ENCODE measurements around the gene LGMN.
A peak's percentile ranks its signal among the peaks of the same experiment; 100 is the strongest.
"Not testable (repeated sequence)": the region's sequence is repeated elsewhere in the genome, so short reads cannot be mapped to it uniquely, and the experiment has no call there.

The LGMN gene

DNA sequence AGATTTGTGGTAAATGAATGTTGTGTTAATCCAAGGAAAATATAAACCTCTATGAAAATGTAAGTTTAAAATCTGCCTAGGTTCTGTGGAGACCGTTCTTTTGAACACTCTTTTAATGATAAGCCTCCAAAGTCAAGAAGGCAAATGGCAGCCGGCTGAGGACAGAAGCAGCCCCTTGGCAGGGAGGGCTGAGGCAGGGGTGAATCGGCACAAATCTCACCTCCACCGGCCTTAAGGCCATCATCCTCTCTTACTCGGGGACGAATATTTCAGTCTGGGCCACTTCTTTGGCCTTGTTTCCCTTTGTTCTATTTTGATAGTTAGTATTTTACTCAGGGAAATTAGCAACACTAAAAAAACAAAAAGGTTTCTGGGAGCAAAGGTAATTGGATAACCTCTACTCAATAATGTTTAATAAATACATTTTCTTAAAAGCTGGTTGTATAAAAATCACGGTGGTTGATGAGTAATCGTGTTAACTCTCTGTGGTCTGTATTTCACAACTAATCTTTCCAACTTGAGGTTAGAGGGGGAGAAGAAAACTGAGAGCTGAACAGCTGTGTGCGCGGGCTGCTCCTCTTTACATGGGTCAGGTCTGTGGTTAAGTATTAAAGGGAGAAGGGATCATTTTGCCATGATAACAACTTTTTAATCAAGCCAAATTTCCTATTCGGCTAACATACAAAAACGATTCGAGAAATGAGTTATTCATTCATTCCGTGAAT is 18.6 kb downstream of the LGMN start:
- DNase-seq (ENCODE audit: low read depth, low spot score), result no peak
- H3K27ac ChIP-seq, result no peak overlapping the region

DNA sequence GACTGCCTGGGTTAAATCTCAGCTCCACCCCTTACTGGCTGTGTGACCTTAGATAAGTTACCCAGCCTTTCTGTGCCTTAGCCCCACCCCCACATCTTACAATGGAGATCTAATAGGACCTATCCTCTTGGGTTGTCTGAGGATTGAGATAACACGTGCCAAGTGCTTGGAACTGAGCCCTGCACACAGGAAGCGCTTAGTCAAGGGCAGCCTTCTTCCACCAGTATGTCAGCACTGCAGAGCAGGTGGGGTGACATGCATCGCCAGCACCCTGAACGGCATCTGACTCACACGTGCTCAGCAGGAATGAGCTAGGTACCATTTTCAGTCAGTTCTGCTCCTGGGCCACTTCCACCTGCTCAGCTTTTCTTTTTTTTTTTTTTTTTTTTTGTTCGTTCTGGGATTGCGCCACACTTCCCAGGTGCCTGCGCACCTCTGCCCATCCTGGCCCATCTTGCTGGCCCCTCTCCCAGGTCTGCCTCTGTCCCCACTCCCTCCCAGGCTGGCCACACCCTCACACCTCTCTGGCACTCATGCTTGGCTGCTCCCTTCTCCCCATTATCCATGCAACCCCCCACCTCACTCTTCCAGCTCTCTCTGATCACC is 19.6 kb downstream of the LGMN start:
- DNase-seq (ENCODE audit: low read depth, low spot score), result peak; percentile 60
- no peak overlapping the region for H3K27ac ChIP-seq

DNA sequence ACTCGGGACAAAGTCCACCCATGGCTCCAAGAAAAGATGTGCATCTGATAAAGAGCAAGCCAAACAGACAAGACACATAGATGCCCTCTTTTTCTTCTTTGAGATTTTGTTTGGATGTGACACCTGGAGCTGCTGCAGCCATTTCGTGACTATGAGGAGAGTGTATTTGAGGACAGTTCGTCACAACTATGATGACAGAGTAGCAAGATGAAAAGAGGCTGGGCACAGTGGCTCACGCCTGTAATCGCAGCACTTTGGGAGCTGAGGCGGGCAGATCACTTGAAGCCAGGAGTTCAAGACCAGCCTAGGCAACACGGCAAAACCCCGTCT is 21.5 kb downstream of the LGMN start:
- no peak for DNase-seq (ENCODE audit: low read depth, low spot score)
- H3K27ac ChIP-seq, result peak overlapping the region; percentile 62

DNA sequence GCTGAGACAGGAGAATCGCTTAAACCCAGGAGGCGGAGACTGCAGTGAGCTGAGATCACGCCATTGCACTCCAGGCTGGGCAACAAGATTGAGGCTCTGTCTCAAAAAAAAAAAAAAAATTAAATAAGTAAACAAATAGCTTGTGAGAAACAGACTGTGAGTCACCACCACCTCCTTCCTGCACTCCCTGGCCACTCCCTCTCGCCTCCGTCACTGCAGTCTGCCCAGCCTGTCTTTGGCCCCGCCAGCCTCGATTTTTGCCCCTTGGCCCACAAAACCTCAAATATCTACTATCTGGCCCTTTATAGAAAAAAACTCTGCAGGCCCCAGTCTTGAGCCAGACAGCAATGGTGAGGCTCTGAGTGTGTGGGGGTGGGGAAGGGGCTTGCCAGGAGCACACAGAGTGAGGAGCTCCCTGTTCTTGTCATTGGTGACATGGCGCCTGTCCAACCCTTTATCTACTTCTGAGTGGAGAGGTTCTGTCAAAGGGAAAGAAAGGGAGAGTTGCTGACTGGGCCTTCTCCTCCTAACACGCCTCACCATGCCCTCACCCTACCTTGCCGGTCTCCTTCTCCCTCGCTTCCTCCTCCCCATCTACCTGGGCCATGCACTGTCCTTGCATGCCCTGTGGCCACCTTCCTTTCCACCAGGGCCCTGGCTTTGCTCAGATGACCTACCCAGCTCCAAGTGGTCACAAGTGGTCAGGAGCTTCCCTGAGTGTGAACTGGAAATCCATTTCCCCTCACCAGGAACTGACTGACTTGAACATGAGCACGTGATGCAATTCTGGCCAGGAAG is 22.1 kb downstream of the LGMN start:
- H3K27ac ChIP-seq, result peak overlapping the region; percentile 62
- peak; percentile 78 for DNase-seq (ENCODE audit: low read depth, low spot score)

DNA sequence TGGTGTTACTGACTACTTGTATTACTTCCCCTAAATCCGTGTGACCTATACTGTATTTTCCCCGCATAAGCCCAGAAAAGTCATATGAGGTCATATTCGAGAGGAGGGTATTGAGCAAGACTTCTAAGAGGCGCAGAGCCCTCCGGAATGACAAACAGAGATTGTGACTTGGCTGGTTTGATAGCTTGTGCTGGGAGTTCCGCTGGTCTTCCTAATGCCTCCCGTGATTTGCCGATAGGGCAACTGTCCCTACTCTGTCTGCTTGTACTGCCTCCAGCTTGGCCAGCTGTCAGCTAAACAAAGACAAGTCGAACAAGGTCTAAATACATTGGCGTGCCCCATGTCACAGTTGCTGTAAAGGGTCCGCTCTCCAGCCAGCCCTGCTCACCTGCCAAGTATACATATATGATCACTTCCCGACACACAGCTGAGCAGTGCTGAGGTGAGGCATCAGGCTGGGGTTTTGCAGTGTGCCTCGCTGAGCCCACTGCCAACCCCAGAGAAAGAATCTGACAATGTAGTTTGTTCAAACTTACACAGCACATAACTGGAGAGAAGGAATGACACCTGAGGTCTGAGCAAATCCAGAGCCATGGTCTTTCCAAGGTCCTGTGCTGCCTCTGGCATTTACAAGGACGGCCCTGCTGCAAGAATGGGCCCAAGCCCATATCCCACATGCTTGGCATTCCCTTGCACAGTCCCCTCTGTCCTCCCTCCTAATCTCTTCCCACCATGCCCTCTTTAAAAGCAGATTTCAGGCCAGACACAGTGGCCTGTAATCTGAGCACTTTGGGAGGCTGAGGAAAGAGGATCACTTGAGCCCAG is 23.7 kb downstream of the LGMN start:
- no peak for DNase-seq (ENCODE audit: low read depth, low spot score)
- H3K27ac ChIP-seq, result no peak overlapping the region

DNA sequence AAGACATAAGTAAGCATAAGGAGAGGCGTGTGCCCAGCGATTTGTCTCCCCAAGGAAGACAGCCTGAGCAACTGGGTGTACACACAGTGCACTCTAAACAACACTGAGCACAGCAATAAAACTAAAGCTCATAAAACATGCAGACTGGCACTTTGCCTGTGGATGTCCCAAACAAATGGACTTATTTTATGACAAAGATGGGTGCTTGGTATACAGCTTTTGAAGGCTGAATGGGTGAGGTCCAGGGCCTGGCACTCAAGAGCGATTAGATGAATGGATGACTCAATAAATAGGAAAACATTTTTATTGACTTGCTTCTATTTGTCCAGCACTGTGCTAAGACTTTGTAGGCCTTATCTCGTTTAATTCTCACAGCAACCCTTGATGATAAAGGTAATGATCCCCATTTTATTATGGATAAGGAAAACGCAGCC is 28.5 kb downstream of the LGMN start:
- peak overlapping the region; percentile 9 for H3K27ac ChIP-seq
- peak; percentile 33 for DNase-seq (ENCODE audit: low read depth, low spot score)

DNA sequence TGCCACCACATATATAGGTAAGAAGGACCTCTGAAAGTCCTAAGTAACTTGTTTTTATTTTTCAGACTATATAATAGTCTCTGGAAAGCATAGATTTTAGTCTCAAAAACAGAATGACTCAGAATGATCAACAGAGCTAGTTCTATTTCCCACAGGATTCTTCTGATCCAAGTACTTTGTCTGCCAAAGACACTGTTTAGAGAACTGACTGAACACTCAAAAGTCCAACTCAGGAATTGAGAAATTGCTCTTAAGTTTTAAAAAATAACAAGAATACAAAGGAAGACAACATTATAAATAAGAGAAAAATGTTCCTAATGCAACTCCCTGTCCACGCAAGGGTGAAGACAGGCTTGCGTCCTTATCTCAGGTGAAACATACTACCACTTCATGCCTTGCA is 29.0 kb downstream of the LGMN start:
- no peak for DNase-seq (ENCODE audit: low read depth, low spot score)

DNA sequence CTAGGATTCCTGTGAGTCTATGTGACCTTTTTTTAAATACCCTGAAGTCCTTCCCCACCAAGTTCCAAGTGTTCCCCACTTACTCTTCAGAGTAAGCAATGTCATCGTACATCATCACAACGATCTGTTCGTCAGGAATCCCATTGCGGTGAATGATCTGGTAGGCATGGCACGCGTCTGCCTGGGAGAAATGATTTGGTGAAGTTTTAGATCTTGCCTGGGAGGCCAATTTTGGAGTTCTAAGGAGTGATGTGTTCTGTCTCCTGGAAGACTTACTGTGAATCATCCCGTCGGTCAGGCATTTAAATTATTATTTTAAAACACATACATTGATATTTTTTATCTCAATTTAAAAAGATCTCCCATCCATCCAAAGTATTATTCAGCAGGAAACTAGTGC is 29.8 kb downstream of the LGMN start:
- DNase-seq (ENCODE audit: low read depth, low spot score), result no peak
- H3K27ac ChIP-seq, result no peak overlapping the region

More for the DNA sequence above, 29.0 kb downstream of the LGMN start:
- peak overlapping the region; percentile 9 for H3K27ac ChIP-seq

DNA sequence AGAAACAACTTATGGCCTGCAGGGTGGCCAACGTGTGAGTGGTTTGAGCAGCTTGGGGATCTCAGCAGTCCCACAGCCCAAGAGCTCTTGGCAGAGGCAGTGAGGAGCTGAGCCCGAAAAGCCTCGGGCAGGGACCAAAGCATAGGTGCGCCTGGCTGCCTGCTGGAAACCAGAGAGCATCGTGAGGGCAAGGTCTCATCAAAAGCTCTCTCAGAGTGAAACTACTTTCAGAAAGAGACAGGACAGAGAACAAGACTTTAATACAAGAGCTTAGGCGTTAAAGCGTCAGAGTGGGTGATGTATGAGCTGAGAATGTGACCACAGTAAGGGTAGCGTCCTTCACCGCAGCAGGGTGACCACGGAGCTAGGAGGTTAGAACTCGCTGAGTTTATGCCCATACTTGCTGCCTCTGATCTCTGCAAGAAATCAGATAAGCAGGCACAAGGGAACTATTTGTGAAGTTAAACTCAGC is 30.8 kb downstream of the LGMN start:
- no peak for DNase-seq (ENCODE audit: low read depth, low spot score)

DNA sequence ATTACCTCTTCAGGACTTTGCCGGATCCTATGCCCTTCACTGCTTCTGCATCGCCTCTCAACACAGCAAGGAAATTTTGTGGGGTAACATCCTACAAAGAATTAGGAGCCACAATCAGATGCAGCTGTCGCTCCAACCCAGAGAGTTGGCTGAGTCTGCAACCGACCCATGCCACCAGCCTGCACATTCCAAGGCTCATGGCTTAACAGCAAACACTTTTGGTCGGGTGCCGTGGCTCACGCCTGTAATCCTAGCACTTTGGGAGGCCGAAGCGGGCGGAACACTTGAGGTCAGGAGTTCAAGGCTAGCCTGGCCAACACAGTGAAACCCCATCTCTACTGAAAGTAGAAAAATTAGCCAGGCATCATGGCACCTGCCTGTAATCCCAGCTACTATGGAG is 32.3 kb downstream of the LGMN start:
- no peak overlapping the region for H3K27ac ChIP-seq
- DNase-seq (ENCODE audit: low read depth, low spot score), result no peak

More for the DNA sequence above, 30.8 kb downstream of the LGMN start:
- no peak overlapping the region for H3K27ac ChIP-seq

DNA sequence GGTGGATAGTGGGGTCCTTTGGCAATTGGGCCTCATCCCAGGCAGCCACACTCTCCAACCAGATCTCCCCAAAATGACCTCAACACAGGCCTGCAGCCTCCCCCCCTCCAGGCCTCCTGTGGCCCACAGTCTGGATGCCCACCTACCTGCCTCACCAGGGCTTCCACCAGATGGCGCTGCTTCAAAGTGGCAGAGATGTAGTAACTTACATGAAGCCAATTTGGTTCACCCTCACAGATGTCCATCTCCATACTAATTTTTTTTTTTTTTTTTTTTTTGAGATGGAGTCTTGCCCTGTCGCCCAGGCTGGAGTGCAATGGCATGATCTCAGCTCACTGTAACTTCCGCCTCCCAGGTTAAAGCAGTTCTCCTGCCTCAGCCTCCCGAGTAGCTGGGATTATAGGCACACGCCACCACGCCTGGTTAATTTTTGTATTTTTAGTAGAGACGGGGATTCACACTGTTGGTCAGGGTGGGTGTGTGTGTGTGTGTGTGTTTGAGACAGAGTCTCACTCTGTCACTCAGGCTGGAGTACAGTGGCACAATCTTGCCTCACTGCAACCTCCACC is 33.6 kb downstream of the LGMN start:
- not testable (repeated sequence) for H3K27ac ChIP-seq; DNase-seq (ENCODE audit: low read depth, low spot score)

DNA sequence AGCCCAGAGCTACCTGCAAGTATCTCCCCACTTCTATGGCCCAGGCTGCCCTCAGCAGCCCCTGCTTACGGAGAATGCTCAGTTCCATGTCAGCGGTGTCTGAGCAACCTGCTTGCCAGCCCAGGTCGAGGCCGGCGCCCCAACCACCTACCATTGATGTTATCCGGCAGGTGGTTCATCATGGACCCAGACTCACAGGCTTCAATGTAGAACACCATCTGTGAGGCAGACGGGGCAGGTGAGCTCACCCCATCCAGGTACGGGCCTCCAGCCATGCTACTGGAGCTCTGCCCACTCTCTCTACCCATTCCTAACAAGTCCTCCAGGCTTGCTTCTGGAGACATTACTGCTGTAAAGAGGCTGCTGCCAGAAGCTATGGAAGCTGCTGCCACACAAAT is 35.8 kb downstream of the LGMN start:
- DNase-seq (ENCODE audit: low read depth, low spot score), result no peak
- no peak overlapping the region for H3K27ac ChIP-seq

DNA sequence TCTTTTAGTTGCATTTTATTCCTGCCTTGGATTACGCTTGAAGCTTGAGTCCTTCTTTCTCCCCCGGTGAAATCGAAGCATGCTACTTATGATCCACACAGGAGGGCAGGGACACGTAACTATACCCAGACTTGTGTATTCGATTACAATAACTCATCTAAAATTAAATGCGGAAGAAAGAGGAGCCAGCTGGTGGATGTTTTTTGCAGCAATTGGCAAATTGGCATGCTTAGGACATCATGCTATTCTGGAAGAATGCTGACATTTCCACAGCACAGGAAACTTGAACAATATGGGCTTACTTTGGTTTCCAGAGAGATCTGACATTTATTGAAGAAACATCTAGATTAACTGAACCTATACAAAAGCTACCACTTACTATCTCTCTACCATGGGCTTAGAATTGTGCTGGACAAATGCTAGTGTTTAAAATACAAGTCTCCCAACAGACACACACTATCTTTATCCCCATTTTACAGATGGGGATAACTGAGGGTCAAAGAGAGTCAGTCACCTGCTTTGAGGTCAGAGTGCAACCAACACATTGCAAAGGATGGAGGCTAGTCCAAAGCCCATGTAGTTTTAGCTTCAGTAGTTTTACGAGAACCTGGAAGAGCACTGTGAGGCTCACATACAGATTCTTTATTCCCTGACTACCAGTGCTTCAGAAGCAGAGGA is 36.3 kb downstream of the LGMN start:
- H3K27ac ChIP-seq, result no peak overlapping the region
- no peak for DNase-seq (ENCODE audit: low read depth, low spot score)

DNA sequence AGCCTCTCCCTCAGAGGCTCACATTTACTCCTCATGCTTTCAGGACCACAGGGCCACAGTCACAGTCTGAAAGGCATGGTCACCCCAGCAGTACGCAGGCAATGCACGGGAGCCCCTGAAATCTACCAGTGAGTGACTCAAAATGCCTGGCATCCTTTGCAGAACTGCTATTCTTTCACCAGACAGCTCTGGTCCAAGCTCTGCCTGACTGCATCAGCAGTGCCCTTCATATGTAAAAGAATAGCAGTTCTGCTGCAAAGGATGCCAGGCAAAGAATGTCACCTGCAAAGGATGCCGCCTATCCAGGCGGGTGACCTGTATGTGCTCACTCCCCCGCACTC is 38.5 kb downstream of the LGMN start:
- no peak overlapping the region for H3K27ac ChIP-seq
- no peak for DNase-seq (ENCODE audit: low read depth, low spot score)

DNA sequence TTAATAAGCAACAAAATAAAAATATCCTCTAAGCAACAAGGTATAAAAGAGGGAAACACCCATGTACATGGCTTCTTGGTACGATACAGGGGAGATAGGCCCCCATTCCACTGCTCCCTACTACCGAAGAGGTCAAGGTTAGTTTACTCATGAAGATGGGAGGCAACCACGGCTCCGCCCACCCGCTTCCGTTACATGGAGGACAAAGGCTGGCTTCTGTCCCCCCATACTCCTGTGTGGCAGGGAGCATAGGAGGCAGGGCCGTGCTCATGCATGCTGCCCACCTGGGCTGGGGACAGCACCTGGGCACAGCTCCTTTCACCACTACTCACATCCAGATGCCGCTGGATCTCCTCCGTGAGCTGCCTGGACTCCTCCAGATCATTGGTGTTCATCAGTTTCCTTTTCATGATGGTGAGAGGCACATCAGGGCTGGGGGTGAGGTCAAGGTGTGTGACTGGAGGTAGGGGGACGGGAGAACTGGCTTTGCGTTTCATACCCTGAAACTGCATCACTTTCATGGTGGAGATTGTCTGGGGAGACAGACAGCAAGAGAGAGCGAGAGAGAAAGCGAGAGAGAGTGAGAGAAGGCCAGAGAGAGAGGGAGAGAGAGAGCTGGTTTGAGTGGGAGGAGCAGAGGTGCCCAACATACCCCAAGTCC is 39.0 kb downstream of the LGMN start:
- no peak overlapping the region for H3K27ac ChIP-seq
- DNase-seq (ENCODE audit: low read depth, low spot score), result no peak

DNA sequence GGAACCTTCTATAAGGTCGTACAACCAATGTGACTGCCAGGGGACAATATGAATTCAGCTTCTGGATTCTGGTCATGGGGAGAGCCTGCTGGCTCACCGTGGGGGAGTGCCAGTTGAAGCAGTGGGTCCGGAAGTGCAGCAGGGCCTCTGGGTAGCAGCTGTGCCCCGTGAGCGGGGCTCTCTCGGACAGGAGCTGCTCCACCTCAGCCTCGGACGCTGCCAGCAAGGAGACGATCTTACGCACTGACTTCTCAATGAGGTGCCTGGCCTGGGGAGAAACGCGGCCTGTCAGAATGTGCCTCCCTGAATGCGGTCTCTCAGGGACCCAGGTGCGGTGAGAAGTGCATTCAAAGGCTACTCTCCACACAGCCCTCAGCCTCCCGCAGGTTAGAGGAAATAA is 42.0 kb downstream of the LGMN start:
- H3K27ac ChIP-seq, result no peak overlapping the region
- DNase-seq (ENCODE audit: low read depth, low spot score), result no peak

DNA sequence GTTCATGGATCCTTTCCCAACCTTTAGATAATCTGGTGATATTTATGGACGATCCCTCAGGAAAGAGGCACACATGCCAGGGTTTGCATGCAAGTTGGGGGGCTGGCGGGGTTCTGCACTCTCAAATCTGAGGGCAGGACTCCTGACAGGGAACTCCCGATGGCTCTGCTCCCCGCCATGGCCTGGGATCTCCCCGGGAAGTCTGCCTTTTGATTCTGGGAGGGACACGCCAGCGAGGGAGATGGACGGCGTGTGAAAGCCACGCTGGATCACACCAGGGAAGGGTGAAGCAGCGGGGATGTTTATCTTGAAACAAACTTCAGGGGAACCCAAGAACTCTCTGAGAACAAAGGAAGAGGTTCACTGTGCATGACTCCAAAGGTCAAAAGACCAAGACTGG is 43.6 kb downstream of the LGMN start:
- DNase-seq (ENCODE audit: low read depth, low spot score), result no peak
- no peak overlapping the region for H3K27ac ChIP-seq

DNA sequence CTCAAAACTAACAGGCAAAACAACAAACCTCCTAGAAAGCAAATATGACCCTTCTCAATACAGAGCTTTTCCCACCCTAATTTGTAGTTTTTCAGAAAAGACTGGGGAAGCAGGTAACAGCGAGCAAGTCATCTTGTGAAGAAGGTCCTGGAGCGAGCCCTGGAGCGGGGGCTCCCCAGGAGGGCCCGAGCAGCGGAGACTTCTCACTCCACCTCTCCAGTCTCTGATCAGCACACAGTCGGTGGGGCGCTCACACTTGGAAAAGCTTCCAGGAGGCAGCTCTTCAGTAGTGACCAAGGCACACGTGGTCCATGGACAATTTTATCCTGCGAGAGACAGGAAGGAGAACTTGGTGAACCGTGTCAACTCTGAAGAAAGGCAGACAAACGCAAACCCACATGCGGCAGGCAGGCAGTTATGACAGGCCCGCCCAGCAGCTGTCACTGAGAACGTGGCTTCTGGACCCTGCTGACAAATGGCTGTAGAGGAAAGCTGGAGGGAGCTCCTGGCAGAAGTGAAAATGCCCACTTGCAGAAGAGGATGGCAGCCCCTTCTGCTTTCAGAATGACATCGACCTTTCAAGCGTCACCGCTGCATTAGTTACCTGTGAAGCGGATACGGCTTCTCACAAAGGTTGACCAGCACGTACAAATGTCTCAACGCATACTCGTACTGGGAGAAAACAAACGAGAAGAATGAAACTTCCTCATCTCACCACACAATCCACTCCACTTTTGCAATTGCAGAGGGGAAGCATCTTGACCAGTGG is 44.2 kb downstream of the LGMN start:
- H3K27ac ChIP-seq, result no peak overlapping the region
- DNase-seq (ENCODE audit: low read depth, low spot score), result no peak
